H54 (cell line): ENCODE measurements around the gene FOXA2.

Experiments used
- DNase-seq: peaks from one replicate; pipeline ENCODE4 v3.0.0; 2011; ENCODE audit warnings: low spot score, mixed read lengths; ENCODE audit not compliant: insufficient read length
- FAIRE-seq: peaks from 3 replicates; lab custom pipeline; 2011; peaks lifted over from hg19 to GRCh38; lab: Jason Lieb, UNC
- POLR2A ChIP-seq: IDR thresholded peaks from 2 replicates; pipeline ENCODE4 v1.6.1; 2011; ENCODE audit warnings: low read depth, mild to moderate bottlenecking, low read length

FOXA2 gene

GRCh38 chr20:22584522-22584921, at the start of gene FOXA2:
Gene FOXA2, minus strand, starts transcription at chr20:22584572. Its CDS starts 294 bp downstream, at chr20:22584278.
- DNase-seq = no peak
- FAIRE-seq = no peak
- TF ChIP-seq POLR2A = no peak

- TF ChIP-seq POLR2A = no peak
- FAIRE-seq (no peak), DNase-seq (no peak)
Measured at GRCh38 chr20:22630701-22631100, 46.3 kb upstream of the FOXA2 start.

- no peak for TF ChIP-seq POLR2A
- FAIRE-seq (no peak), DNase-seq (no peak)
Measured at GRCh38 chr20:22629927-22630326, 45.6 kb upstream of the FOXA2 start.

- DNase-seq (no peak), FAIRE-seq (no peak)
- no peak for TF ChIP-seq POLR2A
Measured at GRCh38 chr20:22629447-22629846, 45.1 kb upstream of the FOXA2 start.

GRCh38 chr20:22626496-22626895, 42.1 kb upstream of the FOXA2 start:
- FAIRE-seq (no peak), DNase-seq (no peak)
- no peak for TF ChIP-seq POLR2A

DNA sequence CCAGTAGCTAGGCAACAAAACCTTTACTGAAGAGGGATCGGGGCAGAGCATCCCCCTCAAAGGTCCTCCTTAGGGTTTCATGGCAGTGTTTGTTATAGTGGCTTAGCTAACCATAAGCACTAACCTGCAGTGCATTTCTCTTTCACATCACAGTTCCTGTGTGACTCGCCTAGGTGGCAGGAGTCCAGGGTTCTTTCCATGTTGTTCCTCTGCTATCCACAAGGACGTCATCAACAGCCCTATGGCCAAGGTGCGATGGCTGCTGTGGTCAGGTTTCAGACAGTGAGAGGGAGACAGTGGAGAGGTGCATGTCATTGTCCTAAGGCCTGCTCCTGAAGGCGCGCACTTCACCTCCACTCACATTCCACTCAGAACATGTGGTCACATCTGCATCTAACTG, 38.8 kb upstream of the FOXA2 start:
- no peak for TF ChIP-seq POLR2A
- FAIRE-seq (no peak), DNase-seq (no peak)

DNA sequence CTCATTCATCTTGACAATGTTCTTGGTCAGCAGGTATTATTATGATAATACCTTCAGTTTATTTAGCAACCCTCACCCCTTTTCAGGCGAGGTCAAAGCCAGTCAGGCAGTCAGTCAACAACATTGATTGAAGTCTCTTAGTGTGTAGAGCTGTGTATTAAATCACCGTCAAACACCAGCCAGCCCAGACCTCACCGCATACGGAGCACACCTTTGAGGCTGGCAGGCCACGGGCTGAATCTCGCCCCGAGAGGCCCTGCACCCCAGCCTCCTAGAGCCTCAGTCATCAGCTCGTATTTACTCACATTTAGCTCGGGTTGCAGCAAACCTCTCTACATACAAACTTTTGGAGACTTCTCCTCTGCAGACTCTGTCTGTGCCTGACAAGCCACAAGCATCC, 36.0 kb upstream of the FOXA2 start:
- no peak for TF ChIP-seq POLR2A
- DNase-seq (no peak), FAIRE-seq (no peak)

DNA sequence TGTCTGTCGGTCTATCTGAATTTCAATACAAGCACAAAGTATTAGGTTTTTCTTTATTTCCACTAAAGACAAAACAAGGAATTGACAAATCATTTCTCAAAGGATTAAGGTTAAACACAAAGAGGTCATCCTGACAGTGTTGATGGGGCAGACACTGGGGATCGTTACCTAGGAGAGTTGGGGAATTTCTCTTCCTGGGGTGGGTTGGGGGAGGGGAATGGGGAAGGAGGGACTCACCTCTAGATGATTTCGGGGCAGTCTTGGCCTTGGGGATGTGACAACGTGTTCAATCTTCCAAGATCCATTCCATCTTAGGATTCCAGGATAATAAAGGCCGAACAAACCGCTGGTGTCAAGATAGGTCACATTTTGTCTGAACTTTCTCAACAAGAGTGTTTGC, 35.4 kb upstream of the FOXA2 start:
- DNase-seq = no peak
- no peak for FAIRE-seq
- no peak for TF ChIP-seq POLR2A

DNA sequence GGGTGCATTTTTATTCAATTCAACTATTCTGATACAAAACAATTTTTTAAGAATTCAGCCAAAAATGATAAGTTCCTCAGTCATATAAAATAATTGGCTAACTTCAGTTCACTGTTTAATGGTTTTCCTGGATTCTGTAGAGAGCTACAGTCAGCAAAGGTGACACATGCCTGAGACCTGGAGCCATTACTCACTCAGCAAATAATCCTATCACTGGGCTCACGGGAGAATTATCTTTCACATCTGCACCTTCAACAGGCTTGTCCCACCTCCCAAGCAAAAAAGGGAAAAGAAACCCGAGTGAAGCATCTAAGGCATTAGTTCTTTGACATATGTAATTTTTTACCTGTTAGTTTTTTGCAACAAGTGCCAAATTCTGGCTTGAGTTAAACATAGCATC, 34.9 kb upstream of the FOXA2 start:
- no peak for TF ChIP-seq POLR2A
- FAIRE-seq (no peak), DNase-seq (no peak)

- no peak for DNase-seq
- no peak for FAIRE-seq
- no peak for TF ChIP-seq POLR2A
Measured at GRCh38 chr20:22617160-22617559, 32.8 kb upstream of the FOXA2 start.

DNA sequence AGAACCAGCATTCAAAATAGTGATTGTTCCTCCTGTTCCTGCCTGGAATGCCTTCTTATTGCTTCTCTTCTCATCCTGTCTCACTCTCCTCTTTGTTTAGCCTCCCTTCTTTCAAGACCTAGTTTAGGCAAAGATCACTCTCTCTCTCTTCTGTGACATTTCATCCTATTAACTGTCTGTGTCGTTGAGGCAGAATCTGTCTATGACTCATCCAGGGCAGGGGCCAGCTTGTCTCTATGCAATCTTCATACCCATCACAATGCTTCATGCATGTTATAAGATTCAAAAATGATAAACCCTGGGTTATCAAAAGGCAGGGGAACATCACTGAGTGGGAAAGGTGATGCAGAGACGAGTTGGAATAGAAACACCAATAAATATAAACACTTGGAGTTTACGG, 32.2 kb upstream of the FOXA2 start:
- DNase-seq (no peak), FAIRE-seq (no peak)
- no peak for TF ChIP-seq POLR2A

DNA sequence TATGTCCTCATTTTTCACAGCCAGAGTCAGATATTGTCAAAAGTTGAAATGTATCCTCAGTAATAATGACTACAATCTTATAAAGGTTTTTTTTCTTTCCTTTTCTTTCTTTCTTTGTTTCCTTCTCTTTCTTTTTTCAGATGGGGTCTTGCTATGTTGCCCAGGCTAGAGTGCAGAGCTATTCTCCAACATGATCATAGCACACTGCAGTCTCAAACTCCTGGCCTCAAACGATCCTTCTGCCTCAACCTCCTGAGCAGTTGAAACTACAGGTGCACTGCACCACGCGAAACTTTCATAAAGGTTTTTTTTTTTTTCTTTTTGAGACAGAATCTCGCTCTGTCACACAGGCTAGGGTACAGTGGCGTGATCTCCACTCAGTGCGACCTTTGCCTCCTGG, 31.1 kb upstream of the FOXA2 start:
- no peak for TF ChIP-seq POLR2A
- FAIRE-seq (no peak), DNase-seq (no peak)

GRCh38 chr20:22611636-22612035, 27.3 kb upstream of the FOXA2 start:
- FAIRE-seq = no peak
- TF ChIP-seq POLR2A = no peak
- DNase-seq = no peak

DNA sequence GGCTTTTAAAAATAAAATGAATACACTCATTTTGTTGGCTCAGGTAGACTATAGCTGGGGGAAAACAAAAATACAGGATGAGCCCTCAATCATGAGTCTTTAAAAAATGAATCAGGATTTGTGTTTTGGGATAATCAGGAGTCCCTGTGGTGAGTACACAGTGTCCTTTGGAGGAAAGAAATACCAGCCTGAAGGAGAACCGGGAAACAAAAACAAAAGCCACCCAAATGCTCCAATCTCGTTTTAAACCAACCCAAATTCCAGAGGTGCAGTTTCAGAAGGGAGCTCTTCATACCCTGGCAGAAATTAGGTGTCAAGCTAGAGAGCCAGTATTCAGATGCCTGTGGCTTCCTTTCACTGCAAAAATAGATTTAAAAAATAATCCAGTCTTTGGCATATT, 23.3 kb upstream of the FOXA2 start:
- no peak for TF ChIP-seq POLR2A
- no peak for DNase-seq
- no peak for FAIRE-seq

DNA sequence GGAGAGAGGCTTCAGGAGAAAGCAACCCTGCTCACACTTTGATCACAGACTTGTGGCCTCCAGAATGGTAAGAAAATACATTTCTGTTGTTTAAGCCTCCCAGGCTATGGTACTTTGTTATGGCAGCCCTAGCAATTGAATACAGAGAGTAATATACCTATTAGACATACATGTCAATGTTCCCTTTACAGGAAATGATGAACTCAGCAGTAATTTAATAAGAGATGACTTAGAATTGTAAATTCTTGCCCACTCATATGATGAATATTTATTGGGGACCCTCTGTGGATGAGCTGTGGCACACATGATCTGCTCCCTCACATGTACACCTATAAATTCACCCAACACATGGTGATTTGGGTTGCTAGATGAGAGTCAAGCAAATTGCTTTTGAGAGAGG, 20.4 kb upstream of the FOXA2 start:
- no peak for FAIRE-seq
- no peak for TF ChIP-seq POLR2A
- no peak for DNase-seq
